Heart right ventricle (tissue), 16 donors: Measurements from ENCODE around the gene CNEP1R1. TPM values are rescaled to one million over a fixed set of nuclear protein-coding genes. Genes with fewer than 3 reads are reported as not detected.

Experiments
- ATAC-seq, 8 donors: fragments of 200-7000 bp; cut with Tn5 transposase; one replicate each; pipeline ENCODE4 v1.9.1; 2020; ENCODE audit warnings: mild to moderate bottlenecking in 8 of 8, moderate library complexity in 8 of 8, moderate number of reproducible peaks in 1 of 8
- DNase-seq, 2 donors: peaks; one replicate each; pipeline ENCODE4 v3.0.0-alpha.2; 2020
- H3K27ac ChIP-seq, 10 donors: fragments of 200-600 bp; sonication (generic) in 2 of 10; one replicate each; pipeline versions ENCODE4 v1.5.0 to v1.8.0; 2020 to 2022; ENCODE audit warnings: mild to moderate bottlenecking in 3 of 10
- H3K27me3 ChIP-seq, 7 donors: fragments of 200-600 bp; one replicate each; pipeline ENCODE4 v1.8.0; 2021 to 2022; ENCODE audit warnings: mild to moderate bottlenecking in 2 of 7
- H3K36me3 ChIP-seq, 9 donors: fragments of 200-600 bp; sonication (generic) in 1 of 9; one replicate each; pipeline versions ENCODE4 v1.5.0 to v1.8.0; 2020 to 2022; ENCODE audit warnings: mild to moderate bottlenecking in 2 of 9
- H3K4me1 ChIP-seq, 9 donors: fragments of 200-600 bp; sonication (generic) in 1 of 9; one replicate each; pipeline versions ENCODE4 v1.5.0 to v1.8.0; 2020 to 2022; ENCODE audit warnings: mild to moderate bottlenecking in 4 of 9
- H3K4me3 ChIP-seq, 10 donors: fragments of 200-600 bp; sonication (generic) in 2 of 10; one replicate each; pipeline versions ENCODE4 v1.5.0 to v1.8.0; 2020 to 2022; ENCODE audit warnings: mild to moderate bottlenecking in 7 of 10, moderate library complexity in 2 of 10
- H3K9me3 ChIP-seq, 11 donors: fragments of 200-600 bp in 10 of 11; sonication (generic) in 2 of 11; one replicate each; pipeline versions ENCODE4 v1.5.0 to v1.8.0; 2013 to 2022; ENCODE audit warnings: mild to moderate bottlenecking in 2 of 11, control low read depth in 1 of 11, moderate library complexity in 1 of 11
- CTCF ChIP-seq, 9 donors: fragments of 200-600 bp; sonication (generic) in 2 of 9; IDR thresholded peaks; one replicate each; pipeline versions ENCODE4 v1.5.0 to v1.8.0; 2021 to 2022; ENCODE audit warnings: antibody characterized with exemption in 9 of 9, mild to moderate bottlenecking in 5 of 9, moderate library complexity in 1 of 9
- WGBS, 2 donors: extraction: QIAGEN DNeasy Blood & Tissue Kit; methylation state at CpG; one replicate each; pipeline ENCODE4 v1.1.7; 2013; ENCODE audit warnings: inconsistent platforms in 1 of 2; 5-methylcytosine and 5-hydroxymethylcytosine counted together
- intact Hi-C, 10 donors: fragments of 100-400 bp; cut with DNase I; formaldehyde crosslinking; loops; one replicate each; pipeline versions ENCODE4 v1.11.1 to v1.14.2; 2022
- polyA plus RNA-seq, 2 donors: library from polyadenylated mRNA; stranded (reverse); fragments of 200-250 nt; gene quantifications; one replicate each; pipeline ENCODE4 v1.2.3, GENCODE V29; 2013
- total RNA-seq, 10 donors: library from RNA; stranded (reverse); fragmentation: NEBNext Ultra II Directional in 3 of 10; extraction: Animal tissue kit (Norgen Biotek cat#: 25700) in 3 of 10; gene quantifications; one replicate each; pipeline versions ENCODE4 v1.2.1 to v1.2.4, GENCODE V29; 2021 to 2023
- donor health status: Arrhythmogenic right ventricular cardiomyopathy.
- donor health status: ischemic (EF 13 %, LVEDD 7.1; RV severe dilation, severe dysfunction).
- donor health status: healthy with polysubstance abuse.
- donor health status: DM: no; HTN: yes; CAD: no.
- donor health status: DM: no; HTN: no; CAD: no.
- donor health status: ischemic (EF 25% LVEDD 6.9; RV normal size, moderate dysfunction).
- donor health status: ischemic (EF 25% LVEDD 5.7; RV mildly dilated, moderate dysfunction).
- donor health status: healthy.
- donor health status: DM: yes; HTN: yes; CAD: no.
- donor health status: Ischemic cardiomyopathy.
- donor health status: ischemic (EF 35%, LVEDD 5.7; RV mildly dilated, moderate dysfunction).
- donor health status: nonischemic (EF 11% LVEDD 7.7; RV severe dilation, severe dysfunction).
- donor health status: DM: yes; HTN: yes; CAD: no.
- donor health status: PGD.
- donor health status: ischemic (EF 29% LVEDD 5.4; RV normal size, mild dysfunction).
- donor health status: nonischemic (EF 23%, LVEDD 6.1; RV moderate dilation, normal function).

The CNEP1R1 gene
- total and polyA plus RNA-seq, 12 donors = 9.7 to 22.4 (median 17.6) TPM

- DNase-seq = no peak
- 94 to 99% methylated on average over 1 of the region's 1 CpG for WGBS, 2 donors
- Histone ChIP-seq H3K36me3 (peaks cover 0 to 49% (median 9%) of the 10 kb centered on the region in 9 donors), H3K4me1 (peaks cover 11 to 32% (median 25%) of the 10 kb centered on the region in 9 donors), H3K27me3 (no peaks in the 10 kb centered on the region), H3K4me3 (no peak overlapping the region), H3K27ac (no peak overlapping the region), H3K9me3 (no peaks in the 10 kb centered on the region)
- TF ChIP-seq CTCF (IDR thresholded peaks at IDR 0.05) = no peak
- ATAC-seq = no peak
- intact Hi-C loops = loop anchor here in 7 of 10 donors (2.0 to 10.0 kb wide), 6 partner anchors 42 to 146 kb away; partner anchors contain the start of genes TENT4B (in 5 of the 7) and CNEP1R1 (in 2 of the 7)
Measured at GRCh38 chr16:50069060-50069459, 44.0 kb downstream of the CNEP1R1 start.

GRCh38 chr16:50071075-50071671, 46.1 kb downstream of the CNEP1R1 start:
- ATAC-seq = no peak
- DNase-seq = no peak
- H3K27ac ChIP-seq = no peak overlapping the region
- 60 to 68% methylated on average over 2 of the region's 2 CpGs for WGBS, 2 donors
- peaks cover 0 to 71% (median 9%) of the 10 kb centered on the region in 9 donors for H3K36me3 ChIP-seq
- H3K4me3 ChIP-seq = no peak overlapping the region
- no peaks in the 10 kb centered on the region for H3K9me3 ChIP-seq
- intact Hi-C loops = no loop called here
- H3K27me3 ChIP-seq = no peaks in the 10 kb centered on the region
- peaks cover 11 to 28% (median 25%) of the 10 kb centered on the region in 9 donors for H3K4me1 ChIP-seq
- TF ChIP-seq CTCF (IDR thresholded peaks at IDR 0.05) = no peak

- H3K27me3 ChIP-seq = no peaks in the 10 kb centered on the region
- H3K4me3 ChIP-seq = no peak overlapping the region
- intact Hi-C loops = no loop called here
- H3K36me3 ChIP-seq = peaks cover 0 to 86% (median 14%) of the 10 kb centered on the region in 9 donors
- H3K9me3 ChIP-seq = no peaks in the 10 kb centered on the region
- H3K4me1 ChIP-seq = peaks cover 0 to 16% (median 12%) of the 10 kb centered on the region in 9 donors
- ATAC-seq (no peak), DNase-seq (no peak)
- no peak overlapping the region for H3K27ac ChIP-seq
- WGBS, 2 donors = 92 to 94% methylated on average over 5 of the region's 5 CpGs
- no peak for TF ChIP-seq CTCF (IDR thresholded peaks at IDR 0.05)
Measured at GRCh38 chr16:50072730-50073129, 47.7 kb downstream of the CNEP1R1 start.

GRCh38 chr16:50079397-50080140, 54.5 kb downstream of the CNEP1R1 start:
- no peak overlapping the region for H3K4me3 ChIP-seq
- peaks cover 0 to 99% (median 19%) of the 10 kb centered on the region in 9 donors for H3K36me3 ChIP-seq
- H3K27ac ChIP-seq = peak overlapping the region in 1 of 10 donors; percentile 56
- ATAC-seq (no peak), DNase-seq (no peak)
- H3K4me1 ChIP-seq = peaks cover 0 to 3% (median 0%) of the 10 kb centered on the region in 9 donors
- TF ChIP-seq CTCF (IDR thresholded peaks at IDR 0.05) = no peak
- H3K9me3 ChIP-seq = no peaks in the 10 kb centered on the region
- 86 to 90% methylated on average over 9 of the region's 9 CpGs for WGBS, 2 donors
- intact Hi-C loops = no loop called here
- no peaks in the 10 kb centered on the region for H3K27me3 ChIP-seq
